ENCODE results near the gene BABAM1. TPM values are rescaled to one million over a fixed set of nuclear protein-coding genes. Genes with fewer than 3 reads are reported as not detected.

The BABAM1 gene
- total RNA-seq, 1 experiment from 2014 or later: 79.5 TPM

- peak; percentile 22; the same call in 1 of the 2 replicates for ATAC-seq
These were observed 55.6 kb downstream of the BABAM1 start for GRCh38 chr19:17322854-17323253.

DNA sequence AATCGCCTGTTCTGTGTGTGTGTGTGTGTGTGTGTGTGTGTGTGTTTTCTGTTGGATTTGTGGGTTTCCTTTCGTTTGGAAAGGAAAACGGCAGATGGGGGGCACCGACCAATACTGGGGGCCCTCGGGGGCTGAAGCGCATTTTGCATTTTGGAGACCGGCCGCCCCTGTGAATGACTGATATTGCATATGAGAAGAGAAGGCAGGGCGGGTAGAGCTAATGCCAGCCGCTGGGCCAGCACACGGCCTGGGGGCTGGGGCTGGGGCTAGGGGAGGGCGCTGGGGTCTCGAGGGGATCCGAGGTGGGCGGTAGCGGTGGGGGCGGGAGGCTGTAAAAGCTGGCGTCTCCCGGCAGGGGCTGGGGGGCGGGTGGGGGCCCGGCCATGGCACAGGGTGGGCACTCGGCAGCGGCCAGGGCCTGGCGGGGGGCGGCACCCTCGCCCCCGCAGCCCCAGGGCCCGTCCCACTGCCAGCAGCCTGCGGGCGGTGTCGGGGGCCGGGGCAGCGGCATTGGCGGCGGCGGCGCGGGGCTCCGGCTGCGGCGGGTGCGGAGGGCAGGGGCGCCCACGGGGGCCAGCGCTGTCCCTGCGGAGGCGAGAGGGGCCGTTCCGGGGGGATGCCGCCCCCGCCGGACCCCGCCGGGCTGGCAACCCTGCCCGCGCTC, 56.2 kb downstream of the BABAM1 start:
- no peaks in the 10 kb centered on the region for H3K9me3 ChIP-seq (ENCODE audit: control insufficient read depth, insufficient read depth, low read depth, low read length)
- BruUV-seq (replicated peaks): no TSS peak
- H3K36me3 ChIP-seq (ENCODE audit: control insufficient read depth, insufficient read depth, low read length): no peaks in the 10 kb centered on the region; the same call in 1 of the 2 replicates
- no peak overlapping the region for H3K4me3 ChIP-seq (ENCODE audit: low read depth in 2 of 2, low read length in 2 of 2)
- intact Hi-C loops (cut with micrococcal nuclease; ENCODE audit: unreplicated experiment): no loop called here
- DNase-seq (ENCODE audit: low read depth, low spot score) (no peak), ATAC-seq (no peak)
- no peak overlapping the region for H3K27ac ChIP-seq (ENCODE audit: low read length)
- no peaks in the 10 kb centered on the region for H3K4me1 ChIP-seq (ENCODE audit: control insufficient read depth, insufficient read depth, low read length)
- CTCF ChIA-PET: no interaction called here
- POLR2A ChIA-PET: no interaction called here
- in situ Hi-C loops (cut with HindIII; ENCODE audit: low pct_unique_long_range_greater_than_20kb, low sequenced_read_pairs): no loop called here
- no peaks in the 10 kb centered on the region for H3K27me3 ChIP-seq (ENCODE audit: control insufficient read depth, insufficient read depth, low read length)
- no peak for TF ChIP-seq TCF7L2 (IDR thresholded peaks at IDR 0.05; ENCODE audit: low read depth, low read length)
- TF ChIP-seq, protein P1, sequence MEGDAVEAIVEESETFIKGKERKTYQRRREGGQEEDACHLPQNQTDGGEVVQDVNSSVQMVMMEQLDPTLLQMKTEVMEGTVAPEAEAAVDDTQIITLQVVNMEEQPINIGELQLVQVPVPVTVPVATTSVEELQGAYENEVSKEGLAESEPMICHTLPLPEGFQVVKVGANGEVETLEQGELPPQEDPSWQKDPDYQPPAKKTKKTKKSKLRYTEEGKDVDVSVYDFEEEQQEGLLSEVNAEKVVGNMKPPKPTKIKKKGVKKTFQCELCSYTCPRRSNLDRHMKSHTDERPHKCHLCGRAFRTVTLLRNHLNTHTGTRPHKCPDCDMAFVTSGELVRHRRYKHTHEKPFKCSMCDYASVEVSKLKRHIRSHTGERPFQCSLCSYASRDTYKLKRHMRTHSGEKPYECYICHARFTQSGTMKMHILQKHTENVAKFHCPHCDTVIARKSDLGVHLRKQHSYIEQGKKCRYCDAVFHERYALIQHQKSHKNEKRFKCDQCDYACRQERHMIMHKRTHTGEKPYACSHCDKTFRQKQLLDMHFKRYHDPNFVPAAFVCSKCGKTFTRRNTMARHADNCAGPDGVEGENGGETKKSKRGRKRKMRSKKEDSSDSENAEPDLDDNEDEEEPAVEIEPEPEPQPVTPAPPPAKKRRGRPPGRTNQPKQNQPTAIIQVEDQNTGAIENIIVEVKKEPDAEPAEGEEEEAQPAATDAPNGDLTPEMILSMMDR (IDR thresholded peaks at IDR 0.05): no peak
- no peak for TF ChIP-seq POLR2AphosphoS5 (IDR thresholded peaks at IDR 0.05; ENCODE audit: low read depth, low read length)
- TF ChIP-seq SIN3A (IDR thresholded peaks at IDR 0.05; ENCODE audit: borderline replicate concordance, insufficient read depth, low read depth, low read length): no peak
- TF ChIP-seq, protein P2, sequence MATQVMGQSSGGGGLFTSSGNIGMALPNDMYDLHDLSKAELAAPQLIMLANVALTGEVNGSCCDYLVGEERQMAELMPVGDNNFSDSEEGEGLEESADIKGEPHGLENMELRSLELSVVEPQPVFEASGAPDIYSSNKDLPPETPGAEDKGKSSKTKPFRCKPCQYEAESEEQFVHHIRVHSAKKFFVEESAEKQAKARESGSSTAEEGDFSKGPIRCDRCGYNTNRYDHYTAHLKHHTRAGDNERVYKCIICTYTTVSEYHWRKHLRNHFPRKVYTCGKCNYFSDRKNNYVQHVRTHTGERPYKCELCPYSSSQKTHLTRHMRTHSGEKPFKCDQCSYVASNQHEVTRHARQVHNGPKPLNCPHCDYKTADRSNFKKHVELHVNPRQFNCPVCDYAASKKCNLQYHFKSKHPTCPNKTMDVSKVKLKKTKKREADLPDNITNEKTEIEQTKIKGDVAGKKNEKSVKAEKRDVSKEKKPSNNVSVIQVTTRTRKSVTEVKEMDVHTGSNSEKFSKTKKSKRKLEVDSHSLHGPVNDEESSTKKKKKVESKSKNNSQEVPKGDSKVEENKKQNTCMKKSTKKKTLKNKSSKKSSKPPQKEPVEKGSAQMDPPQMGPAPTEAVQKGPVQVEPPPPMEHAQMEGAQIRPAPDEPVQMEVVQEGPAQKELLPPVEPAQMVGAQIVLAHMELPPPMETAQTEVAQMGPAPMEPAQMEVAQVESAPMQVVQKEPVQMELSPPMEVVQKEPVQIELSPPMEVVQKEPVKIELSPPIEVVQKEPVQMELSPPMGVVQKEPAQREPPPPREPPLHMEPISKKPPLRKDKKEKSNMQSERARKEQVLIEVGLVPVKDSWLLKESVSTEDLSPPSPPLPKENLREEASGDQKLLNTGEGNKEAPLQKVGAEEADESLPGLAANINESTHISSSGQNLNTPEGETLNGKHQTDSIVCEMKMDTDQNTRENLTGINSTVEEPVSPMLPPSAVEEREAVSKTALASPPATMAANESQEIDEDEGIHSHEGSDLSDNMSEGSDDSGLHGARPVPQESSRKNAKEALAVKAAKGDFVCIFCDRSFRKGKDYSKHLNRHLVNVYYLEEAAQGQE (IDR thresholded peaks at IDR 0.05; ENCODE audit: insufficient read depth in 1 of 2, low read depth in 2 of 2, low read length in 1 of 2): no peak

More at GRCh38 chr19:17322854-17323253, 55.6 kb downstream of the BABAM1 start:
- ChIA-PET CTCF (no interaction called here), POLR2A (no interaction called here)
- Histone ChIP-seq H3K4me3 (ENCODE audit: low read depth in 2 of 2, low read length in 2 of 2) (no peak overlapping the region), H3K27ac (ENCODE audit: low read length) (no peak overlapping the region), H3K9me3 (ENCODE audit: control insufficient read depth, insufficient read depth, low read depth, low read length) (no peaks in the 10 kb centered on the region), H3K27me3 (ENCODE audit: control insufficient read depth, insufficient read depth, low read length) (no peaks in the 10 kb centered on the region), H3K36me3 (ENCODE audit: control insufficient read depth, insufficient read depth, low read length) (no peaks in the 10 kb centered on the region), H3K4me1 (ENCODE audit: control insufficient read depth, insufficient read depth, low read length) (no peaks in the 10 kb centered on the region)
- in situ Hi-C loops (cut with HindIII; ENCODE audit: low pct_unique_long_range_greater_than_20kb, low sequenced_read_pairs) (no loop called here), intact Hi-C loops (cut with micrococcal nuclease; ENCODE audit: unreplicated experiment) (no loop called here)
- TF ChIP-seq TCF7L2 (IDR thresholded peaks at IDR 0.05; ENCODE audit: low read depth, low read length) (no peak), SIN3A (IDR thresholded peaks at IDR 0.05; ENCODE audit: borderline replicate concordance, insufficient read depth, low read depth, low read length) (no peak), POLR2AphosphoS5 (IDR thresholded peaks at IDR 0.05; ENCODE audit: low read depth, low read length) (no peak)
- TF ChIP-seq, protein P1 (IDR thresholded peaks at IDR 0.05): no peak
- TF ChIP-seq, protein P2 (IDR thresholded peaks at IDR 0.05; ENCODE audit: insufficient read depth in 1 of 2, low read depth in 2 of 2, low read length in 1 of 2): no peak
- no TSS peak for BruUV-seq (replicated peaks)
- no peak for DNase-seq (ENCODE audit: low read depth, low spot score)
